ENCODE measurements around the gene COTL1. TPM values are rescaled to one million over a fixed set of nuclear protein-coding genes. Genes with fewer than 3 reads are reported as not detected.
A peak's percentile ranks its signal among the peaks of the same experiment; 100 is the strongest.

Gene COTL1
- polyA plus RNA-seq, 1 of the 3 experiments (the other 2 are of a cell fraction) = 91.6 TPM

- Histone ChIP-seq H4K20me1 (ENCODE audit: insufficient read depth) (peaks cover 32% of the 10 kb centered on the region), H3K79me2 (ENCODE audit: insufficient read depth) (peaks cover 40% of the 10 kb centered on the region), H3K36me3 (replicated peaks in 1 of 2; ENCODE audit: control insufficient read depth in 1 of 2, insufficient read depth in 2 of 2, low read length in 1 of 2) (peaks cover 0 to 13% of the 10 kb centered on the region in 2 experiments), H2AFZ (ENCODE audit: low read depth) (peak overlapping the region; percentile 72), H3K9ac (peak overlapping the region; percentile 66; the same call in 1 of the 2 replicates), H3K27me3 (ENCODE audit: insufficient read depth) (no peaks in the 10 kb centered on the region), H3F3A (replicated peaks; ENCODE audit: insufficient read depth) (peaks cover 14% of the 10 kb centered on the region), H3K27ac (ENCODE audit: low read depth in 2 of 2, low read length in 1 of 2) (peak overlapping the region; percentile 8 to 92; a peak in 3 of 4 replicates), H3K4me2 (peak overlapping the region; percentile 79), H3K9me3 (no peaks in the 10 kb centered on the region), H3K4me3 (ENCODE audit: low read depth in 2 of 2, low read length in 1 of 2) (peak overlapping the region; percentile 22 to 55; a peak in 3 of 4 replicates), H3K4me1 (ENCODE audit: control insufficient read depth in 1 of 2, insufficient read depth in 2 of 2, low read depth in 1 of 2, low read length in 1 of 2) (peaks cover 13 to 24% of the 10 kb centered on the region in 2 experiments; a peak in 3 of 4 replicates), H3K9me2 (no peaks in the 10 kb centered on the region)
- POLR2A ChIA-PET = interaction anchor here (0.6 kb wide), 1 partner anchor 205 kb away, joined by 3 read pairs; no protein-coding TSS in a partner anchor
- CTCF ChIA-PET = interaction anchor here (1.0 to 13.3 kb wide), 4 partner anchors 107 to 120 kb away, joined by 3 to 275 read pairs (median 42); no protein-coding TSS in a partner anchor
- peak; percentile 63 for DNase-seq
- 16% methylated on average over 12 of the region's 12 CpGs for WGBS (ENCODE audit: low lambda C conversion rate)
- peak; percentile 72; the same call in 1 of the 2 replicates for TF ChIP-seq SIN3A (IDR thresholded peaks at IDR 0.05; ENCODE audit: borderline replicate concordance, low read depth, low read length)
- peak; percentile 74 for TF ChIP-seq NFIC (IDR thresholded peaks at IDR 0.05; ENCODE audit: borderline replicate concordance)
- TF ChIP-seq FOSL2 (IDR thresholded peaks at IDR 0.05; ENCODE audit: borderline replicate concordance, low read depth) = peak; percentile 97
- TF ChIP-seq JUND (IDR thresholded peaks at IDR 0.05) = peak; percentile 91
- 0 out of 2 replicates have a peak, but pooled peaks have one; percentile 39 for TF ChIP-seq YY1 (IDR thresholded peaks at IDR 0.05; ENCODE audit: low read depth)
- peak; percentile 93 for TF ChIP-seq ELF1 (IDR thresholded peaks at IDR 0.05)
- no peak; the same call in 1 of the 2 replicates for TF ChIP-seq FOXM1 (IDR thresholded peaks at IDR 0.05; ENCODE audit: low read depth)
- TF ChIP-seq TCF12 (IDR thresholded peaks at IDR 0.05) = peak; percentile 62; the same call in 1 of the 2 replicates
- TF ChIP-seq MEF2A (IDR thresholded peaks at IDR 0.05; ENCODE audit: borderline replicate concordance, low read depth) = no peak
- TF ChIP-seq IRF3 (IDR thresholded peaks at IDR 0.05; ENCODE audit: low read depth, low read length) = no peak
- TF ChIP-seq RFX5 (IDR thresholded peaks at IDR 0.05; ENCODE audit: low read length) = no peak
- no peak for TF ChIP-seq RCOR1 (IDR thresholded peaks at IDR 0.05; ENCODE audit: low read length)
- TF ChIP-seq PBX3 (IDR thresholded peaks at IDR 0.05) = 0 out of 2 replicates have a peak, but pooled peaks have one; percentile 38
- peak; percentile 73; the same call in 1 of the 2 replicates for TF ChIP-seq RXRA (IDR thresholded peaks at IDR 0.05; ENCODE audit: borderline replicate concordance, low read depth)
- no peak for TF ChIP-seq TAF1 (IDR thresholded peaks at IDR 0.05; ENCODE audit: borderline replicate concordance, low read depth, low read length)
- peak; percentile 15; the same call in 1 of the 2 replicates for TF ChIP-seq ZBTB33 (IDR thresholded peaks at IDR 0.05; ENCODE audit: borderline replicate concordance, low read depth)
- TF ChIP-seq, protein P1, sequence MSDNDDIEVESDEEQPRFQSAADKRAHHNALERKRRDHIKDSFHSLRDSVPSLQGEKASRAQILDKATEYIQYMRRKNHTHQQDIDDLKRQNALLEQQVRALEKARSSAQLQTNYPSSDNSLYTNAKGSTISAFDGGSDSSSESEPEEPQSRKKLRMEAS (IDR thresholded peaks at IDR 0.05; ENCODE audit: low read depth) = peak; percentile 82
- TF ChIP-seq EP300 (IDR thresholded peaks at IDR 0.05; ENCODE audit: borderline replicate concordance in 1 of 2, low read depth in 1 of 2, low read length in 1 of 2) = peak in 1 of 2 experiments; percentile 71; a peak in 1 of 4 replicates
- no peak for TF ChIP-seq CHD2 (IDR thresholded peaks at IDR 0.05; ENCODE audit: low read length, partially characterized antibody)
- TF ChIP-seq USF2 (IDR thresholded peaks at IDR 0.05; ENCODE audit: borderline replicate concordance, low read depth, low read length) = no peak
- TF ChIP-seq MXI1 (IDR thresholded peaks at IDR 0.05; ENCODE audit: low read depth, low read length) = no peak
- TF ChIP-seq POLR2AphosphoS5 (IDR thresholded peaks at IDR 0.05; ENCODE audit: low read depth, low read length) = peak; percentile 58; the same call in 1 of the 2 replicates
- no peak for TF ChIP-seq RAD21 (IDR thresholded peaks at IDR 0.05; ENCODE audit: low read length)
- TF ChIP-seq EZH2phosphoT487 (IDR thresholded peaks at IDR 0.05; ENCODE audit: borderline replicate concordance, low read depth) = no peak
- peak; percentile 84 for TF ChIP-seq TEAD4 (IDR thresholded peaks at IDR 0.05; ENCODE audit: borderline replicate concordance, insufficient read depth)
Measured at GRCh38 chr16:84618581-84619460, 943 bp upstream of the COTL1 start.

Data from SK-N-SH (cell line).